Tibial nerve (tissue), 4 donors: ENCODE measurements around the gene PRPF19.

Experiments used
- CTCF ChIP-seq, 5 experiments: fragments of 200-600 bp in 3 of 5; fragments of 450-650 bp in 2 of 5; sonication (generic) in 3 of 5; IDR thresholded peaks; one replicate each; pipeline ENCODE4 v1.5.1; 2016 to 2019; ENCODE audit warnings: antibody characterized with exemption in 5 of 5, mild to moderate bottlenecking in 3 of 5, moderate library complexity in 2 of 5
- EP300 ChIP-seq, 2 donors: sonication (generic); formaldehyde crosslinking; IDR thresholded peaks; one replicate each; pipeline ENCODE4 v1.6.1; 2017; ENCODE audit warnings: antibody characterized with exemption in 2 of 2, mild to moderate bottlenecking in 1 of 2
- POLR2A ChIP-seq, 2 donors: fragments of 450-650 bp; IDR thresholded peaks; one replicate each; pipeline ENCODE4 v1.6.1; 2017; ENCODE audit warnings: antibody characterized with exemption in 2 of 2, mild to moderate bottlenecking in 2 of 2, moderate library complexity in 2 of 2

- TF ChIP-seq POLR2A (IDR thresholded peaks at IDR 0.05) (no peak), CTCF (IDR thresholded peaks at IDR 0.05) (no peak), EP300 (IDR thresholded peaks at IDR 0.05) (no peak)
Measured at GRCh38 chr11:60921777-60922335, 15.5 kb upstream of the PRPF19 start.
